SH-SY5Y (cell line): ENCODE measurements around the gene TAF4.

Experiments
- GATA2 ChIP-seq: IDR thresholded peaks from 2 replicates; pipeline ENCODE4 v1.6.1; 2011; ENCODE audit warnings: mild to moderate bottlenecking, low read depth, low read length
- GATA3 ChIP-seq: IDR thresholded peaks from 2 replicates; pipeline ENCODE4 v1.6.1; 2011; ENCODE audit warnings: low read depth, mild to moderate bottlenecking, low read length, moderate library complexity

Gene TAF4

DNA sequence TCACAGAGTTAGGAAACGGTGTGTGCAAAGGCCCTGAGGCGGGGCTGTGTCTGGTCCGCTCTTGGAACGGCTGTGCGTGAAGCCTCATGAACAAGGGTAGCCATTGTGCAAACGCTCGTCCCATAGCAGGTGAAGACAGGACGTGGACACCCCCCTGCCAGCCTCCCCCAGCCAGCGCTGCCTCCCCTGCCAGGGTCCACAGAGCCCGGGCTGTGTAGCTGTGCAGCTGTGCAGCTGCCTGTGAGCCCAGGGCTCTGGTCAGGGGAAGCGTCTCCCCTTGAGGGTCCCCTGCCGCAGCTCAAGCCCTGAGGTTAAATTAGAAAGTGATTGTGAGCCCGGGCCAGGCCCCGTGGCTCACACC lies 139.4 kb downstream of the TAF4 start:
- TF ChIP-seq GATA2: no peak
- TF ChIP-seq GATA3: no peak

- TF ChIP-seq GATA3: no peak
- TF ChIP-seq GATA2: no peak
Observed at GRCh38 chr20:61925555-61926252, 140.0 kb downstream of the TAF4 start.

- TF ChIP-seq GATA2: no peak
- TF ChIP-seq GATA3: no peak
Observed at GRCh38 chr20:61924858-61925554, 140.7 kb downstream of the TAF4 start.
